Stimulated activated CD4-positive, alpha-beta T cell treated with anti-CD3 and anti-CD28 coated beads, Interleukin-12 subunit alpha, Interleukin-12 subunit beta, amount 100 ng/mL, for 48 hours (primary cell): ENCODE results near the gene FHIP2A.
"Not testable (repeated sequence)": the region's sequence is repeated elsewhere in the genome, so short reads cannot be mapped to it uniquely, and the experiment has no call there.

Source experiments
- DNase-seq, 3 donors: peaks; one replicate each; pipeline ENCODE4 v3.0.0-alpha.2; 2020; ENCODE audit warnings: low read depth in 2 of 3, low spot score in 1 of 3

FHIP2A gene, protein sequence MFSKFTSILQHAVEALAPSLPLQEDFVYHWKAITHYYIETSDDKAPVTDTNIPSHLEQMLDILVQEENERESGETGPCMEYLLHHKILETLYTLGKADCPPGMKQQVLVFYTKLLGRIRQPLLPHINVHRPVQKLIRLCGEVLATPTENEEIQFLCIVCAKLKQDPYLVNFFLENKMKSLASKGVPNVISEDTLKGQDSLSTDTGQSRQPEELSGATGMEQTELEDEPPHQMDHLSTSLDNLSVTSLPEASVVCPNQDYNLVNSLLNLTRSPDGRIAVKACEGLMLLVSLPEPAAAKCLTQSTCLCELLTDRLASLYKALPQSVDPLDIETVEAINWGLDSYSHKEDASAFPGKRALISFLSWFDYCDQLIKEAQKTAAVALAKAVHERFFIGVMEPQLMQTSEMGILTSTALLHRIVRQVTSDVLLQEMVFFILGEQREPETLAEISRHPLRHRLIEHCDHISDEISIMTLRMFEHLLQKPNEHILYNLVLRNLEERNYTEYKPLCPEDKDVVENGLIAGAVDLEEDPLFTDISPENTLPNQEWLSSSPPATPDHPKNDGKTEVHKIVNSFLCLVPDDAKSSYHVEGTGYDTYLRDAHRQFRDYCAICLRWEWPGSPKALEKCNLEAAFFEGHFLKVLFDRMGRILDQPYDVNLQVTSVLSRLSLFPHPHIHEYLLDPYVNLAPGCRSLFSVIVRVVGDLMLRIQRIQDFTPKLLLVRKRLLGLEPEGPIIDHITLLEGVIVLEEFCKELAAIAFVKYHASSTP

GRCh38 chr10:114821293-114821914, at the start of gene FHIP2A:
FHIP2A (plus strand) TSS chr10:114821780; CDS start chr10:114822079, 299 bp downstream.
- peak; percentile 66 to 77 (median 69) for DNase-seq

GRCh38 chr10:114772496-114773196, 48.9 kb upstream of the FHIP2A start:
- DNase-seq = no peak

- no peak for DNase-seq
Observed at GRCh38 chr10:114773197-114773532, 48.4 kb upstream of the FHIP2A start.

DNA sequence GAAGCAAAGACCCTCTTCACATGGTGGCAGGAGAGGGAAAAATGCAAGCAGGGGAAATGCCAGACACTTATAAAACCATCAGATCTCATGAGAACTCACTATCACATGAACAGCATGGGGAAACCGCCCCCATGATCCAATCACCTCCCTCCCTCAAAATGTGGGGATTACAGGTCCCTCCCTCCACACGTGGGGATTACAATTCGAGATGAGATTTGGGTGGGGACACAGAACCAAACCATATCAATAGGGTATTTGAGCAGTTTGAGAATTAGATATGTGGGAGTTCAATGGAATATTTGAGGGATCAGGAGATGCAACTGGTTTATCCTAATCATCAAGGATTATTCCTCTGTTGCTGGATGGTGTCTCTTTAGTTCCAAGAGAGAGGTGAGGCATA, 46.5 kb upstream of the FHIP2A start:
- not testable (repeated sequence) for DNase-seq

DNA sequence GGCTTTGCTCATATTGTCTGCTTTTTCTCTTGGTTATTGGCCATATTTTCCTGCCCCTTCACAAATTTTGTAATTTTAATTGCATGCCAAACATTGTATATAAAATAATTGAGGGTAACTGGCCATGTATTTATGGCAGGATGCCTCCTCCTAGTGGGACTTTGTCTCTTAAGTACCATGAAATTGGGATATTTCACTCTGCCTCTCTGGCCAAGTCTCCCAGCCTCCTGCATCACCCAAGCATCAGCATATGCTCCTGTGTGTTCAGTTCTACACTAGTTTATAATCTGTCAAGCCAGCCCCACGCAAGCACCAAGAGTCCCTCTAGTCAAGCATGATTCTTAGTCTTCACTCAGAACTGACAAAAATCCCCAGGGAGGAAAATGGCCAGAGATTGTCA, 44.2 kb upstream of the FHIP2A start:
- no peak for DNase-seq

- no peak for DNase-seq
Observed at GRCh38 chr10:114779803-114780576, 41.6 kb upstream of the FHIP2A start.

DNA sequence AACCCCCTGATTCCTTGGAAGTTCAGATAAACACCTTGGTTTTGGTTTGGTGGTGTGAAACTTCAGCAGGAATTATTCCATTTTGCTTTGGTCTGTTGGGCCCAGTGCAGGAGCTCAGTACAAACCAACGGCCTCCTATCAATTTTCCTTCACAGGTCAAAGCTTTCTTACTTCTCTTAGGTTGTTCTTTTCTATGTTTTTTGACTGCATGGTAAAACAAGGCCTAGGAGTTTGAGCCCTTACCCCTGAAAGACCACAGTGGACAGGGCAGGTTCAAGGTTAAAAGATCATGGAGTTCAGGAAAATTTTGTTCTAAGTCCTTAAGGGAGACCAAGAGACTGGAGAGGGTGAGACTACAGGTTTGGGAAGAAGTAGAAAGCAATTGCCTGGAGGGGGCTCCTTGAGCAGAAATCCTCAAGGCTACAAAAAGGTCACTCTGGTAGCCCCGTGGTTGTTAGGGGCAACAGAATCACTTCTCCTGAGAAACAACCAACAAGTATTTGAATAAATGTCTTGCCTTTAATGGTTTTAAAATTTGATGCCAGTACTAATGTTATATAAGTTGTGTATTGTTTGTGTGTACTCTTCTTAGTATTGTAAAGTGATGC, 40.9 kb upstream of the FHIP2A start:
- DNase-seq = no peak

DNA sequence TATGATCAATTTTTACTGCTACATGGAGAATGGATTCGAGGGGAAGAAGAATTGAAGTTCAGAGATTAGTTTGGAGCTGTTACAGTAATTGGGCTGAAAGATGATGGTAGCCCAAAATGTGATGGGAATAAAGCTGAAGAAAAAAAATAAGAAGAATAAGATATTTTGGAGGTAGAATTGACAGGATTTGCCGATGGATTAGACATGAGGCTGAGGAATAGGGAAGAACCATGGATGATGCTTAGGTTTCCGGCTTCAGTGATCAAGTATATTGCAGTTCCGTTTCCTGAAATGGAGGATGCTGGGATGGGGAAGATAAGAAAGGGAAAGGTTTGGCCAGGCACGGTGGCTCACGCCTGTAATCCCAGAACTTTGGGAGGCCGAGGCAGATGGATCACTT, 38.9 kb upstream of the FHIP2A start:
- no peak for DNase-seq

GRCh38 chr10:114783686-114784085, 37.9 kb upstream of the FHIP2A start:
- no peak for DNase-seq

GRCh38 chr10:114786492-114786891, 35.1 kb upstream of the FHIP2A start:
- not testable (repeated sequence) for DNase-seq

- DNase-seq = not testable (repeated sequence)
Observed at GRCh38 chr10:114787131-114787530, 34.4 kb upstream of the FHIP2A start.

DNA sequence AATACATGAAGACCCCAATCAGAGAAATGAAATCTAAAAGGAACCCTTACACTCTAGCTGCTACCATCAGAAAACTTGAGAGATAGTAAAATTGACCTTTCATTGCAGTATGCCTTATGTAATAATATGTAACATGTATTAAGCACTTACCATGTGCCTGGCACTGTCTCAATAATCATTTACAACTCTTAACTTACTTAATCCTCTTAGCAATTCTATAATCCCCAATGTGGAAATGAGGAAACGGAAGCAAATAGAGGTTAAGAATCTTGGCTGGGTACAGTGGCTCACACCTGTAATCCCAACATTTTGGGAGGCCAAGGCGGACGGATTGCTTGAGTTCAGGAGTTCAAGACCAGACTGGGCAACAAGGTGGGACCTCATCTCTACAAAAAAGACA, 29.8 kb upstream of the FHIP2A start:
- no peak for DNase-seq

DNA sequence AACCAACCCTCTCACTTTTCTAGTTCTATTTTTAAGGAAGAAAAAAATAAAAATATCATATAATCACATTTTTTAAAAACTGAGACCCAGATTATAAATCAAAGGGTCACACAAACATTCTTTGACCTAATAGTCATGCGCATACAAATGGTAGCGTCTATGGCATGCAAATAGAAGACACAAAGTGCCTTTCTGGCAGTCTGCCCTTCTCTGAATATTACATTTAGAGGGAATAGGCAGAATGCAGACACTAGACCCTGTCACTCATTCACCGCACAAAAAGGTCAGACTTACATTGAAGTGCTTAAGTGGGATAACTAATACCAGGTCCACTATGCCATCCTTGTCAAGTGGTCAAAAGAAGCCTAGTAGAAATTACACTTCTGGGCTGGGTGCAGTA, 26.5 kb upstream of the FHIP2A start:
- DNase-seq = no peak

GRCh38 chr10:114800361-114800760, 21.2 kb upstream of the FHIP2A start:
- no peak for DNase-seq

GRCh38 chr10:114801411-114801813, 20.2 kb upstream of the FHIP2A start:
- DNase-seq = no peak

GRCh38 chr10:114802177-114802576, 19.4 kb upstream of the FHIP2A start:
- DNase-seq = no peak

DNA sequence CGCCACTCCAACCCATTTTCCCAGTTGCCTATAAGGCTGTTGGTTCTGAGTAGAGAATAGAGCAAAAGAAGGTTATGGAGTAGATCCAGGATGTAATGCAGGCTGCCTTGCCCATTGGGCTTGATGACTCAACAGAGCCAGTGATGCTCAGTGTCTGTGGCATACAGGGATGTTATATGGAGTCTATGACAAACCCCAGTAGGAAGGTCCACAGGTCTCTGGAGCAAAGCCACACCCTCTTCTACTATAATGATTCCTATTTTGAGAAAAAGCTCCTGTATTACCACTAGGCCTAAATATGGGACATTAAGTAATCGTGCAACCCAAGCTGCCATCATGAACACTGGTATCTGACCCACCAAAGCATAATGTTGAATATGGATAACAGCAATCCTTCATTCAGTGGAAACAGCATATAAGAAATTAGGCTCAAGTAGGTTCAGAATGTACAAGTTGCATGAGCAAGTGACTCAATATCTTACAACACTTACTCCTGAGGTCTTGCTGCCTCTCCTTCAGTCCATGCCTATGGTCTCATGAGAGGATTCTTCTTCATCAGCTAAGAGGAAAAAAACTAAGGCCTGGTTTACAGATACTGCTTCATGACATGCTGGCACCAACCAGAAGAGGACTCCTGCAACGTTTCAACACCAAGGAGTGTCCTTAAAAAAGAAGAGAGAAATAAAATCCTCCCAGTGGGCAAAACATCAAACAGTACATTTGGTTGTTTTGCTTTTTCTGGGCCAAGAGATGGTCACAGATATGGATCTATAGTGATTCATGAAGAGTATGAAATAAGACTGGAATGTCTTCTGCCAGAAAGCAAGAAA, 14.8 kb upstream of the FHIP2A start:
- DNase-seq = no peak

- no peak for DNase-seq
Observed at GRCh38 chr10:114808982-114809381, 12.6 kb upstream of the FHIP2A start.

DNA sequence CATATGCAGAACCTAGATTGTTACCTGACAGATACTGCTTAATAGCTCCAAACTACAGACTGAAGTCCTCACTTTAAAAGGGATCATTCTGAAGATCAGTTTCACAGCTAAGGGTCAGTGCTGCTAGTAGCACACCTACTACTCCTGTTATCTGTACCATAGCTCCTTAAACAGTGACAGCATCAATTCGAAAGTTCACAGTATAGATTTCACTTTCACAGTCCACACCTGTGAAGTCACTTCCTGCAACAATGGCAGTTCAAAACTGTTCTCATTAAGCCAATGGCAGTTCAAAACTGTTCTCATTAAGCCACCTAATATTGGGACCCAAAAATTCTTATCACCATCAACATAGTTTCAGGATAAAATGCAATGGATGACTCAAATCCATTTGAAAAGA, 10.7 kb upstream of the FHIP2A start:
- DNase-seq = no peak
